ELF-1 (cell line): ENCODE data around the gene AMN.

Experiments used
- DNase-seq: peaks from one replicate; pipeline ENCODE4 v3.0.0-alpha.2; 2016; ENCODE audit warnings: low read depth, low spot score

AMN gene

GRCh38 chr14:102898776-102899515 is 23.5 kb upstream of the AMN start:
- DNase-seq = no peak

- no peak for DNase-seq
Observed at GRCh38 chr14:102899516-102899900, 23.0 kb upstream of the AMN start.

- DNase-seq = no peak
Observed at GRCh38 chr14:102900631-102901571, 21.6 kb upstream of the AMN start.

GRCh38 chr14:102901633-102902032 is 20.8 kb upstream of the AMN start:
- DNase-seq = no peak

- DNase-seq = no peak
Observed at GRCh38 chr14:102902086-102902485, 20.4 kb upstream of the AMN start.

GRCh38 chr14:102902523-102903247 is 19.8 kb upstream of the AMN start:
- DNase-seq = no peak

- DNase-seq = no peak
Observed at GRCh38 chr14:102903248-102903888, 19.1 kb upstream of the AMN start.

GRCh38 chr14:102903889-102904512 is 18.5 kb upstream of the AMN start:
- no peak for DNase-seq

GRCh38 chr14:102905116-102906108 is 17.1 kb upstream of the AMN start:
- no peak for DNase-seq

GRCh38 chr14:102906616-102907302 is 15.7 kb upstream of the AMN start:
- DNase-seq = no peak

GRCh38 chr14:102907303-102907844 is 15.1 kb upstream of the AMN start:
- DNase-seq = no peak

- no peak for DNase-seq
Observed at GRCh38 chr14:102907980-102908730, 14.3 kb upstream of the AMN start.

- DNase-seq = no peak
Observed at GRCh38 chr14:102908766-102909455, 13.6 kb upstream of the AMN start.

- DNase-seq = no peak
Observed at GRCh38 chr14:102909462-102909861, 13.0 kb upstream of the AMN start.

- no peak for DNase-seq
Observed at GRCh38 chr14:102909911-102910310, 12.6 kb upstream of the AMN start.

GRCh38 chr14:102910442-102910841 is 12.0 kb upstream of the AMN start:
- no peak for DNase-seq

- no peak for DNase-seq
Observed at GRCh38 chr14:102911541-102911951, 10.9 kb upstream of the AMN start.
